Fibroblast of villous mesenchyme (primary cell): ENCODE results near the gene CDC14A. TPM values are rescaled to one million over a fixed set of nuclear protein-coding genes. Genes with fewer than 3 reads are reported as not detected.

Experiments used
- DNase-seq: peaks from one replicate; pipeline ENCODE4 v3.0.0-alpha.2; 2010; ENCODE audit warnings: low read depth
- H3K4me3 ChIP-seq: 2 replicates; pipeline ENCODE4 v1.5.1; 2011; ENCODE audit warnings: low read depth, mild to moderate bottlenecking, low read length
- CTCF ChIP-seq: IDR thresholded peaks from 2 replicates; pipeline ENCODE4 v1.5.1; 2012; ENCODE audit warnings: low read depth, mild to moderate bottlenecking, low read length; ENCODE audit not compliant: insufficient read depth
- total RNA-seq: library from RNA; depleted of rRNA; stranded (reverse); fragments of >200 nt; gene quantifications from 2 replicates; pipeline ENCODE4 v1.2.3, GENCODE V29; 2012

The CDC14A gene
- total RNA-seq, 1 donor = 5.2 TPM

- TF ChIP-seq CTCF = no peak
- DNase-seq = no peak
- H3K4me3 ChIP-seq = no peak overlapping the region
Measured at GRCh38 chr1:100431954-100432353, 79.6 kb downstream of the CDC14A start.

DNA sequence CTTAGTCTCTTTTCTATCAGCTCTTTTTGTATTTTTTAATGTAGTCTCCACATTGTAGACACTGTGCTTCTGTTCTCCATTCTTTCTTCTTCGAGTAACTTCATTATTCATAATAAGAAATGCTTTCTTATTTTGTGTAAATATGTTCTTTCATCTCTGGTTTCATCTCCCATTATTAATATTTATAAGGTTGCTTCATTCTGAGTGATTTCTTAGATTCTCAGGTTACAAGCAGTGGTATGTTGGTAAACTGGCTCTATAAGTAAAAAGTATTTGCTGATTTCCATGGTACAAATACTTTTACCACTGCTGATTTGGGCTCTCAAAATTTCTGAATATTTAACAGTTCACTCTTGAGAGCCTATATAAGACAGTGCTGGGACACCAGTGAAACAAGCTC is 81.3 kb downstream of the CDC14A start:
- TF ChIP-seq CTCF = no peak
- no peak overlapping the region for H3K4me3 ChIP-seq
- DNase-seq = no peak

DNA sequence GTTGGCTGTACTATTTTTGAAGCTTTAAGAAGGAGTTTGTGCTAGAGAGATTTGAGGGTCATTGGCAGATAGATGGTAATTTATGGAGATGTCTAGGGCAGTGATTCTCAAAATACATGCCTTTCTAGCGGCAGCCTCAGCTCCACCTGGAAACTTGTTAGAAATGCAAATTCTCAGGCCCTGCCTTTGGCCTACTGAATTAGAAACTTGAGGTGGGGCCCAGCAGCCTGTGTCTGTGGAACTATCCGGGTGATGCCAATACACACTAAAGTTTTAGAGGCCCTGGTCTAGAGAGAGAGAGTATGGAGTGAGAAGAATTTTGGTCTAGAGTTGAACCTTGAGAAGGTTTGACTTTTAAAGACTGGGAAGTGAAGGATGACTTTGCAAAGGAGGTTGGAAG is 82.5 kb downstream of the CDC14A start:
- no peak for TF ChIP-seq CTCF
- no peak for DNase-seq
- no peak overlapping the region for H3K4me3 ChIP-seq

DNA sequence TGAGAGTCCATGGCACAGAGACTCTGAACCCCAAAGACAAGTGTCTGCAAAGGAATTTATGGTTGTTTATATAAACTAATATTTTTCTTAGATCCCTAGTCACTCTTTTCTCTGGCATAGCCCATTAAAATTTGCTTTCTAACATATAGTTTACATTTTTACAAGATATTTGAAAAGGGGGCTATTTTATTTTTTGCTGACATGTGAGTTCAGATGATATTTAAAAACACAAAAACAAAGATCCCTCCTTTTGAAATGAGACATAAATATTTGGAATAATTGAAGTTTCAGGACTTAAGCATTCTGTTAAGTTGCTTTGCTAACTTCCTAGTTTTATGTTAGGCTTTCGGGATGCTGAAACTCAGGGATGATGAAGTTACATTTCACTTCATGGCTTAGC is 86.1 kb downstream of the CDC14A start:
- TF ChIP-seq CTCF = no peak
- H3K4me3 ChIP-seq = no peak overlapping the region

DNA sequence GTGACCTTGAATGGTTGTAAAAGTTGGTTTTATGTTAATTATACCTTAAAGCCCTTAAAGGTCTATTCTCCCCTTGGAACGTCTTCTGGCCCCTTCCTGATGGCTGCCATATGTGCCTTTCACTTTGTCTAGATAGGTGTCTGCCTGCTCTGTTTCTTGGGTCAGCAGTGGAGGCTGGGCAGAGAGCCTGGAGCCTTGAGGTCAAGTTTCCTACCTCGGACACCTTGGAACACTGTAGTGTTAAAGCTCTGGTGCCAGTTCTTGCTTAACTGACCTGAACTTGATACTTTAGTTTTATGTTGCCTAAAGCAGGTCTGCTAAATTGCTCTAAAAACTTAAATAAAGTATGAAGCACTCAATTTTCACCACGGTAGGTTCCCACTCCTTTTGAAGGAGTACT is 86.5 kb downstream of the CDC14A start:
- TF ChIP-seq CTCF = no peak
- H3K4me3 ChIP-seq = no peak overlapping the region
- DNase-seq = no peak

More for the DNA sequence above, 86.1 kb downstream of the CDC14A start:
- DNase-seq = no peak

- TF ChIP-seq CTCF = no peak
- H3K4me3 ChIP-seq = no peak overlapping the region
- DNase-seq = no peak
Measured at GRCh38 chr1:100440075-100440809, 87.9 kb downstream of the CDC14A start.

DNA sequence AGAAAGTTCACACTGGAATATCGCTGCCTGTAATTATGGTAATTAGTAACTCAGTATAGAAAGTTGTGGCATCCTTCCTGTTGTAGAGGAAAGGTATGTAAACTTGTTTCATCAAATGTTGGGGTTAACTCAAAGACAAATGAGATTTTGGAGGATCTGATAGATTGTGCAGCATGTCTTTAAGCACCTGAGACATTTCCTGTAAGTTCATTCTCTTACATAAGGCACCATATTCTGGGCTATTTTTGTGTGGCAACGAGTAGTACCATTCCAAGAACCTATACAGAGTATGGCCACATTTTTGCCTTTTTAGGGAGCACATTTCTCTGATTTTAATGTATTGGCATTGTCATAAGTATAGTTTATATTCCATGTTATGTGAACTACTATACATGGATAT is 88.8 kb downstream of the CDC14A start:
- DNase-seq = no peak
- no peak overlapping the region for H3K4me3 ChIP-seq
- TF ChIP-seq CTCF = no peak
